G401.6 (cell line): ENCODE measurements around the gene PRR16.

ENCODE experiments used
- FAIRE-seq: peaks from 2 replicates; lab custom pipeline; 2012; peaks lifted over from hg19 to GRCh38; lab: Jason Lieb, UNC

PRR16 gene

GRCh38 chr5:120517607-120518252 lies 53.6 kb downstream of the PRR16 start:
- FAIRE-seq = no peak

- FAIRE-seq = no peak
Observed at GRCh38 chr5:120518581-120518980, 54.5 kb downstream of the PRR16 start.

GRCh38 chr5:120527251-120527650 lies 63.2 kb downstream of the PRR16 start:
- no peak for FAIRE-seq

- no peak for FAIRE-seq
Observed at GRCh38 chr5:120528609-120529008, 64.5 kb downstream of the PRR16 start.

DNA sequence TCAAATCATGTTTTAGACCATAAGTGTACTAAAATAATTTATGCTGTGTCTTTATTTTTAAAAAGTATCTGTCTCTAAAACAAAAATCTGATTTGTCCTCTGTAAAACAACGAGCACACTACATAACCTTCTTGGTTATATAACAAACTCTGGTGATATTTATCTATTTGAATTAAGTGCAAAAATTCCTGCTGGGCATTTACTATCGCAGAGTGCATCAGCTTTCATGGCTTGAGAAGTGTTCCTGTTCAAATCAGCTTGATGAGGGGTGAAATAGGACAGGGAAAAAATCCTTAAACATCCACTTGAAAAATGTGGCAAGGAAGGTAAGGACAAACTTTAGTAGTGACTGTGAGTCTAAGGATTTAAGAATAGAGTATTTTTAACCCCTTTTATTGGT lies 65.3 kb downstream of the PRR16 start:
- FAIRE-seq = no peak

- no peak for FAIRE-seq
Observed at GRCh38 chr5:120531215-120531614, 67.1 kb downstream of the PRR16 start.

- no peak for FAIRE-seq
Observed at GRCh38 chr5:120532835-120533234, 68.7 kb downstream of the PRR16 start.

DNA sequence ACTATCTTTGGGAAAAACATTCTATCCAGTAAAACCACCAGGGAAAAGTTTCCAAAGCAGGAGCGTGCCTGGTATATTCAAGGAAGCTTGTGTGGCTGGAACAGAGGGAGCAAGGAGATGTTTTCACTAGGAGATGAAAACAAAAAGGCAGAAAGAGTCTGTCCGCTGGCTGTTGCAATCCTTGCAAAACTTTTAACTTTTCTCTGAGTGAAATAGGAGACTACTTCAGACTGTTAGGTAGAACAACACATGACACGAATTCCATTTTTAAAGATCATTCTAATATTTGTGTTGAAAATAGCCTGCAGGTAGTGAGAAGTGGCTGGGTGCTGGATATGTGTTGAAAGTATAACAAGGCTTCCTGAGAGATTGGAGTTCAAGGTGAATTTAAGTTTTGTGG lies 69.5 kb downstream of the PRR16 start:
- no peak for FAIRE-seq

DNA sequence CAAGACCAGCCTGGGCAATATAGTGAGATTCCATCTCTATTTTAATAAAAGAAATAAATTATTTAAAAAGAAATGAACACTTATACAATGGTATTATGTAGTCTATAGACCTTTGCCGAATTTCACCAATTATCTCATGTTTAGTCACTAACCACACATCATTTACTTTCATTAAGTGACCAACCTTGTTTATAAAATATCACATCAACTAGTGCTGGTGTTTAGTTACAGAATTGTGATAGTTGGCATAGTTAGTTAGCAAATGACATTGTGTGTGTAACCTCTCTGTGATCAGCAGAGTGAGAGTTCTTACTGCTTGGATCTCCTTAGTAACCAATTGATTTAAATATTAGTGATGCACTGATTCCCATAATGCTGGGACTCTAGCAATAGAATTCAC lies 71.8 kb downstream of the PRR16 start:
- FAIRE-seq = no peak

- FAIRE-seq = no peak
Observed at GRCh38 chr5:120538149-120538548, 74.0 kb downstream of the PRR16 start.

- no peak for FAIRE-seq
Observed at GRCh38 chr5:120538644-120539043, 74.5 kb downstream of the PRR16 start.

- FAIRE-seq = no peak
Observed at GRCh38 chr5:120539471-120539870, 75.4 kb downstream of the PRR16 start.

DNA sequence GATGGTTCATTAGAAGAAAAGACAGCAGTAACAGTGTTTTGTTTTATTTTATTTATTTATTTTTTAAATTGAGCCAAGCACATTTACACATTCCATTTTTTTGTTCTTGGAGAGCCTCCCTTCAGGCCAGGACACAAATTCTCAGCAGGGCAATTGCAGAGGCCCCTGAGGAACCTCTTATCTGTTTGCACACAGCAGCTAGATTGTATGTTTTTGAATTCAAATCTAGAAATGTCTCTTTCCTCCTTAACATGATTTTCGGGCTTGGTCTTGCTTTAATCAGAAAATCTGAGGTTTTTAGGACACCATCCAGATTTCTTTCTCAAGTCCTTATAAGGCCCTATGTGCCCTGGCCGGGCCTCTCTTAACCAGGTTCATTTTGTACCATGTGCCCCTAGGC lies 76.0 kb downstream of the PRR16 start:
- no peak for FAIRE-seq

- no peak for FAIRE-seq
Observed at GRCh38 chr5:120544043-120544442, 79.9 kb downstream of the PRR16 start.

GRCh38 chr5:120545007-120545406 lies 80.9 kb downstream of the PRR16 start:
- FAIRE-seq = no peak

DNA sequence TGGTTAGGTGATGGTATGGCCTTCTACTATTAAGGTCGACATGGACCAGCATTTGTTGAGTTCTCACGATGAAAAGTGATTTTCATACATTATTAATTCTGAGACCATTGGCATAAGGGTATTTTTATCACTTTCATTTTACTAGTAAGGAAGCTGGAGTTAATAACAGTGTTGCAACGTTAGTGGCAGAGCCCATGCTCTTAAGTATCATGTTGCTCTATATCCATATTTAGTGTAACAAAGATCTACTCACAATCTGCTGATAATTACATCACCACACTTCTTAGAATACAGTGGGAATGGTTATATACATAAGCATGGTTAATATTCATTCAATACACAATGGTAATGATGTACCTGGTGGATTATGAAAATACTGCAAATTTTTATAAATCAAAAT lies 81.9 kb downstream of the PRR16 start:
- no peak for FAIRE-seq

GRCh38 chr5:120546922-120547321 lies 82.8 kb downstream of the PRR16 start:
- no peak for FAIRE-seq

GRCh38 chr5:120550358-120550757 lies 86.3 kb downstream of the PRR16 start:
- no peak for FAIRE-seq

DNA sequence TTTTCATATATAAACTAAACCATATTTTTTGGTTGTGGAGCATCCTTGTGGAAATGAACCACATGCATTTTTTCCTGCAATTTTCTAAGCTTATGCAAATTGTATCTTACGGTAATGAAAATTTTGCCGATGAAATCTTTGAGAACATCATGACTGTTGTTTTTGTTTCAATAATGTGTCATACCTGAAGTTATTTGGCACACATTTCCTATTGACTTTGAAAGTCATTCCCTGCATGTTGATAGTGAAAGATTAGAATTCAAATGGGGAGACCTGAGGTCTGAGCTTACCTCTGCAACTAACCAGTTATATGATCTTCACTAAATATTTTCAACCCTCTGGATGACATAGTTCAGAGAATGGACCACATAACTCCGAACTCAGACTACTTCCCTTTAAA lies 88.5 kb downstream of the PRR16 start:
- no peak for FAIRE-seq

GRCh38 chr5:120555345-120555744 lies 91.2 kb downstream of the PRR16 start:
- FAIRE-seq = no peak

DNA sequence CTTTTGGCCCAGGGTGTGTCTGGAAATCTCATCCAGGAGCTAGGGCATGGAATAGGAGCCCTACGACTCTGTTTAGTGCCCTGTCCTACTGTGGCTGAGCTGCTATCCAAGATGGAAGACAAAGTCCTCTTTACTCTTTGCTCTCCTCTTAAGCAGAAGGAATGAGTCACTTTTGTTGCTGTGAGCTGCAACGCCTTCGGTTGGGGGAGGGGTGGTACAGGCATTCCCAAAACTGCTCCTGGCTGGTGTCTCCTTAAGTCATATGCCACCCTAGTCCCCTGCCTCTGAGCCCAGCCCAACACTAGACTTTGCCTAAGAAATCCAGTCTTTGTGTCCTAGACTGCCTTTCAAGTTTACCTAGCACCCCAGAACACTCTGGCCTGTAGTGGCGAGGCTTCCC lies 99.9 kb downstream of the PRR16 start:
- no peak for FAIRE-seq

DNA sequence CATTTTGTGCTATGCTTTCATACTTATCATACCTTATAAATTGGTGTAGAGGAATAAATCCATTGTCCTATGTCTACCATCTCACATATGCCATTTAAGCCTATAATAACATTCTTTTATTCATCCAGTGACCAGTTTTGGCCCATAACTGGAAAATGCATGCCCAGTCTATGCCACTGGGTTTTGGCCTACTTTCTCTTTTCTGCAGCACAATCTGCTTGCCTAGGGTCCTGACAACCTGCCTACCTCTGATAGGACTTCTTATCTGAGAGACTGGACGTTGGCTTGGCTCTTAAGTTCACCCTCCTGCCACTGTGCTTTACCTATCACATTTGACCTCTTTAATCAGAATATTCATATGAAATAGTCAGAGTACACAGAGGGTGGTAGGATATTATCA lies 103.0 kb downstream of the PRR16 start:
- FAIRE-seq = no peak

DNA sequence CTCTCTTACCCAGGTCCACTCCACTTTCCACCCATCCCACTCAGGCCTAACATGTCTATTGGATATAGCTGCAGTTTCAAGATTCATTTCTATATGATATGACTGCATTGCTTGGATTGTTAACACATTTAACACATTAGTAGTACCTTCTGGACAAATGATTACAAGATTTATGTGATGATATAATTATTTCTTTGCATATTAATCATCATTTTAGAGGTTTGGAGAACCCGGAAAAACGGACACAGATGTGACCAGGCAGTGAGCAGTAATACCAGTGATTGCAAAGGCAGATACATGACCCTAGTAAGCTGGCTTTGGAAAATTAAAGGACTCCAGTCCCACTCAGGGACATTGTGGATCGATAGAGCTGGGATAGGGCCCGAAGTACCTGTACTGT lies 103.8 kb downstream of the PRR16 start:
- no peak for FAIRE-seq

DNA sequence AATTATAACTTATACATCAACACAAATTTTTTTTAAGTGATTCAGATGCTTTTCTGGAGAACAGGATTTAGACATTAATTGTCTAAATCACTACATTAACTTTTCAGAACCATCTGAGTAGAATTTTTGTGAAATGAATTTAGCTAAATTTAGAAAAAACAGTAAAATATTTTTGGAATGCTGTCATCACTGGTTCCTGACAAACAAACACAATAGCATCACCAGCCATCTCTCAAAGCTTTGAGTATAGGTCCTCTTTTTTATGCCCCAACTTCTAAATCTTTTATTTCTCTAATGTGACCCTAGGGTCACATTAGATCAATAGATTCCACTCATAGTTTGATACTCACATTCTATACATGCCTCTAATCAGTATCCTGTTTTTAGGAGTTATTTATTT lies 104.6 kb downstream of the PRR16 start:
- no peak for FAIRE-seq

GRCh38 chr5:120576588-120576987 lies 112.5 kb downstream of the PRR16 start:
- FAIRE-seq = no peak
